ENCODE results near the gene NTRK3.

GRCh38 chr15:88017753-88018152, 238.8 kb downstream of the NTRK3 start:
- TF ChIP-seq CTCF (IDR thresholded peaks at IDR 0.05; ENCODE audit: low read depth, low read length, poor library complexity, severe bottlenecking) = no peak
- TF ChIP-seq EZH2phosphoT487 (IDR thresholded peaks at IDR 0.05; ENCODE audit: borderline replicate concordance, low read length) = no peak
